Breast epithelium (tissue), 4 donors: Measurements from ENCODE around the gene THAP12. TPM values are rescaled to one million over a fixed set of nuclear protein-coding genes. Genes with fewer than 3 reads are reported as not detected.
"Not testable (repeated sequence)": the region's sequence is repeated elsewhere in the genome, so short reads cannot be mapped to it uniquely, and the experiment has no call there.

Experiments used
- DNase-seq, 2 donors: peaks; one replicate each; pipeline ENCODE4 v3.0.0-alpha.2; 2019; ENCODE audit warnings: low spot score in 2 of 2
- H3K27ac ChIP-seq, 2 donors: fragments of 200-600 bp; sonication (generic) in 1 of 2; one replicate each; pipeline ENCODE4 v1.5.1; 2016 to 2019; ENCODE audit warnings: mild to moderate bottlenecking in 1 of 2
- H3K27me3 ChIP-seq, 2 donors: fragments of 200-600 bp; sonication (generic) in 1 of 2; one replicate each; pipeline versions ENCODE4 v1.5.1 to v1.6.0; 2017 to 2019; ENCODE audit warnings: control low read depth in 1 of 2, mild to moderate bottlenecking in 1 of 2
- H3K36me3 ChIP-seq: fragments of 200-600 bp; one replicate; pipeline ENCODE4 v1.5.1; 2019
- H3K4me1 ChIP-seq, 2 donors: fragments of 200-600 bp; sonication (generic); one replicate each; pipeline ENCODE4 v1.5.1; 2016 to 2019; ENCODE audit warnings: control low read depth in 1 of 2
- H3K4me3 ChIP-seq, 3 donors: fragments of 200-600 bp; sonication (generic); 1 replicate in 2 of 3; 2 replicates in 1 of 3; pipeline ENCODE4 v1.5.1; 2016 to 2019; ENCODE audit warnings: mild to moderate bottlenecking in 3 of 3, moderate library complexity in 2 of 3
- H3K9me3 ChIP-seq, 2 donors: fragments of 200-600 bp; sonication (generic) in 1 of 2; one replicate each; pipeline ENCODE4 v1.5.1; 2016 to 2019; ENCODE audit warnings: control low read depth in 1 of 2
- CTCF ChIP-seq, 3 donors: fragments of 450-650 bp; IDR thresholded peaks; one replicate each; pipeline ENCODE4 v1.5.1; 2016 to 2017; ENCODE audit warnings: antibody characterized with exemption in 3 of 3, mild to moderate bottlenecking in 3 of 3, moderate library complexity in 3 of 3
- POLR2A ChIP-seq: fragments of 450-650 bp; IDR thresholded peaks from one replicate; pipeline ENCODE4 v1.6.1; 2016; ENCODE audit warnings: antibody characterized with exemption, mild to moderate bottlenecking, moderate library complexity
- POLR2AphosphoS5 ChIP-seq, 3 donors: sonication (generic); formaldehyde crosslinking; IDR thresholded peaks; one replicate each; pipeline ENCODE4 v1.6.1; 2017; ENCODE audit warnings: antibody characterized with exemption in 3 of 3
- intact Hi-C: fragments of 100-400 bp; cut with DNase I; formaldehyde crosslinking; loops from one replicate; pipeline ENCODE4 v1.15.1; 2023; ENCODE audit warnings: low total_unique reads
- total RNA-seq, 3 donors: library from RNA; depleted of rRNA; stranded (reverse); fragments of >200 nt; gene quantifications; one replicate each; pipeline ENCODE4 v1.1.0, GENCODE V29; 2016

Gene THAP12
- total RNA-seq, 3 donors from 2014 or later: 42.3 to 49.9 (median 49.5) TPM

DNA sequence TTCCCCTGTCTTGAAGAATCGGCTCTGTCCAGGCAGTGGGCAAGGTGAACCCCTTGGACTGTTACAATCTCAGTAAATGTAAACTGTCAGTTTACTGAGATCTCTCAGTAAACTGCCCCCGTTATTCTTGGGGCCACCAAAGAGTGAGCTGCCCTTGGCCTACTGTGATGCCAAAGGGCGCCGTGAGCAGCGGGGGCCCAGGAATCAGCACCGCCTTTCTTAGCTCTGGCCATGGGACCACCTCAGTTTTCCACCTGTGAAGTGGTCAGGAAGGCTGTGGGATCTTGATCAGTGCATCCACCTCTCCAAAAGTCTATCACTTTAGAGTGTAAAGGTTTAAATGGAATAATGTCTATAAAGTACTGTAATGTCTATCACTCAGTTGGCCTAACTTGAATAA lies 57.1 kb downstream of the THAP12 start:
- intact Hi-C loops: no loop called here

DNA sequence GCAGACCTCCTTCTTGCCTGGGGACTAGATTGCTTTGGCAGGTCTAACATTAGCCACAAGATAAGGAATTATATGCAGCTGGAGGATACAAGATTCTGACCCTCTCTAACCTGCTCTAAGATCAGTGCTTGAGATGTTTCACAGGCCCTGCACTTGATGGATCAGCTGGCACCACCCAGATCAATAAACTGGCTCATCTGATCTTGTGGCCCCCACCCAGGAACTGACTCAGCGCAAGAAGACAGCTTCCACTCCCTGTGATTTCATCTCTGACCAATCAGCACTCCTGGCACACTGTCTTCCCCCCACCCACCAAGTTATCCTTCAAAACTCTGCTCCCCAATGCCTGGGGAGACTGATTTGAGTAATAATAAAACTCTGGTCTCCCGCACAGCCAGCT lies 57.6 kb downstream of the THAP12 start:
- DNase-seq, H3K27ac ChIP-seq, H3K36me3 ChIP-seq, intact Hi-C loops, H3K9me3 ChIP-seq, H3K4me1 ChIP-seq, H3K4me3 ChIP-seq: not testable (repeated sequence)
- H3K27me3 ChIP-seq: peaks cover 5 to 25% of the 10 kb centered on the region in 2 donors

More for the DNA sequence above, 57.1 kb downstream of the THAP12 start:
- no peaks in the 10 kb centered on the region for H3K4me1 ChIP-seq
- H3K27me3 ChIP-seq: peaks cover 5 to 25% of the 10 kb centered on the region in 2 donors
- H3K4me3 ChIP-seq: no peak overlapping the region
- H3K27ac ChIP-seq: no peak overlapping the region
- TF ChIP-seq POLR2AphosphoS5 (IDR thresholded peaks at IDR 0.05): no peak
- TF ChIP-seq POLR2A: no peak
- DNase-seq: no peak
- H3K36me3 ChIP-seq: no peaks in the 10 kb centered on the region
- no peaks in the 10 kb centered on the region for H3K9me3 ChIP-seq

DNA sequence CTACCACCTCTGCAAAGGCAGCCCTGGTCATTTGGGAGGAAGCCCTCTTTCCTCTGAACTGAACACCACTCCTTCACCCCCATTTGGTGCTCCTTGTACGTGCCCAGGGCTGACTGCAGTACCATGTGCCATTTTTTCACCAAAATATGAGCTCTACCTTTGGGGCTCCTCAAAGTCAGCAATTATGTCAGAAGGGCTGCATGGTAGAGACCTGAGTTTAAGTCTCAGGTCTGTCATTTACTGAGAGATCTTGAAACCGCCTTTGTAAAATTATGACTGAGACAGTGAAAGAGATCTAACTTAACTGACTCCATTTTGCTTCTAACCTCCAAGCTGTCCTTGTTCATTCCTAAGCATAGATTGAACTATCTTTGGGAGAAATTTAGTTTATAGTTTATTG lies 58.0 kb downstream of the THAP12 start:
- intact Hi-C loops: no loop called here
- no peak for TF ChIP-seq POLR2AphosphoS5 (IDR thresholded peaks at IDR 0.05)
- TF ChIP-seq POLR2A: no peak
- no peak for TF ChIP-seq CTCF (IDR thresholded peaks at IDR 0.05)

DNA sequence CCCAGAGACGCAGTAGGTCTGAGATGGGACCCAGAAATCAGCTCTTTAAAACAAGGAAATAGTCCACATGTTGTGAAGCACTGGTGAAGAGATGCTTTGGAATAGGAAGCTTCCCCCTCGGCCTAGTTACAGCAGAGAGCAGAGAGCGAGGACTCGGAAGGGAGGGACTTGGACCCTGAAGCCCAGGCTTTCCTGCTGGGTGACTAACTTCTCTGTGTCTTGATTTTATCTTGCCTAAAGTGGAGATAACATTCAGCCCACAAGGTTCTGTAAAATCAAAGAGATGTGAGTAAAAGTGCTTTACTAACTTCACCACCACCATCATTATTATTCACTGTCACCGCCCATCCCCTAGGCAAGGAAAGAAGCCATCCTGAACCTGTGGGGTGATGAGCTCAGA lies 58.4 kb downstream of the THAP12 start:
- Histone ChIP-seq H3K27ac (no peak overlapping the region), H3K36me3 (no peaks in the 10 kb centered on the region), H3K27me3 (peaks cover 5 to 25% of the 10 kb centered on the region in 2 donors), H3K4me3 (no peak overlapping the region), H3K9me3 (no peaks in the 10 kb centered on the region), H3K4me1 (no peaks in the 10 kb centered on the region)
- no peak for DNase-seq
- intact Hi-C loops: no loop called here
- TF ChIP-seq CTCF (IDR thresholded peaks at IDR 0.05): no peak
- no peak for TF ChIP-seq POLR2A
- no peak for TF ChIP-seq POLR2AphosphoS5 (IDR thresholded peaks at IDR 0.05)

More for the DNA sequence above, 58.0 kb downstream of the THAP12 start:
- DNase-seq: no peak
- Histone ChIP-seq H3K4me1 (no peaks in the 10 kb centered on the region), H3K4me3 (no peak overlapping the region), H3K27ac (no peak overlapping the region), H3K27me3 (peaks cover 5 to 25% of the 10 kb centered on the region in 2 donors), H3K9me3 (no peaks in the 10 kb centered on the region), H3K36me3 (no peaks in the 10 kb centered on the region)

DNA sequence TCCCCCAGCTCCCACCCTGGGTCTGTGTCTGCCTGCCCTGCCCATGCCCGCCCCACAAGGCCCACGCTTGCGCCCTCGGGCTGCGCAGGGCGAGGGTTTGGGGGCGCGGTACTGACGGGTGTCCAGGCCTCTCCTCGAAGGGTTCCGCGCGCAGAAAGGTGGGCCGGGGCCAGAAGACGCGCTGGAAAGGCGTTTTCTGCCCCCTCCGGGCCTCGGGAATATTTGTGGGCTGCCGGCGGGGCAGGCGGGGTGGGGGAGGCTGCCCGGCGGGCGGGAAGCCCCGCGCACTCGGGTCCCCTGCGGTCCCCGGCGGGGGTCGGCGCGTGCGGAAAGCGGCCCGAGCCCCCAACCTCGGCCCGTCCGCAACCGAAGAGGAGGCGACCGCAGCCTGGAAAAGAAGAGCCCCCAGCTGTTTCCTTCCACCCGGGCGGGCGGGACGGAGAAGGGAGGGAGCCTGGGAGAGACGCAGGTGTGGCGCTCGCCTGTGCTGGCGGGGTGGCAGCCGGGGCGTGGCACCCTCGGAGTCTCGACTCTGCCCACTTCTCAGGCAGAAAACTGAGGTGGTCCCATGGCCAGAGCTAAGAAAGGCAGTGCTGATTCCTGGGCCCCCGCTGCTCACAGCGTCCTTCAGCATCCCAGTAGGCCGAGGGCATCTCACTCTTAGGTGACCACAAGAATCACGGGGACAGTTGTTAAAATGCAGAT lies 59.0 kb downstream of the THAP12 start:
- H3K4me3 ChIP-seq: peak overlapping the region in 1 of 3 donors; percentile 15
- intact Hi-C loops: no loop called here
- no peak overlapping the region for H3K27ac ChIP-seq
- H3K9me3 ChIP-seq: no peaks in the 10 kb centered on the region
- no peak for DNase-seq
- H3K4me1 ChIP-seq: no peaks in the 10 kb centered on the region
- no peaks in the 10 kb centered on the region for H3K36me3 ChIP-seq
- TF ChIP-seq POLR2A (no peak), CTCF (IDR thresholded peaks at IDR 0.05) (no peak), POLR2AphosphoS5 (IDR thresholded peaks at IDR 0.05) (no peak)
- H3K27me3 ChIP-seq: peaks cover 5 to 25% of the 10 kb centered on the region in 2 donors

GRCh38 chr11:76321340-76321739 lies 59.6 kb downstream of the THAP12 start:
- Histone ChIP-seq H3K4me3 (no peak overlapping the region), H3K4me1 (no peaks in the 10 kb centered on the region), H3K9me3 (no peaks in the 10 kb centered on the region), H3K27me3 (peaks cover 5 to 25% of the 10 kb centered on the region in 2 donors), H3K27ac (no peak overlapping the region), H3K36me3 (no peaks in the 10 kb centered on the region)
- TF ChIP-seq CTCF (IDR thresholded peaks at IDR 0.05): no peak
- no peak for TF ChIP-seq POLR2A
- TF ChIP-seq POLR2AphosphoS5 (IDR thresholded peaks at IDR 0.05): no peak
- intact Hi-C loops: no loop called here
- DNase-seq: no peak
